GM21825 (cell line): Measurements from ENCODE around the gene SMG1.
"Not testable (repeated sequence)": the region's sequence is repeated elsewhere in the genome, so short reads cannot be mapped to it uniquely, and the experiment has no call there.

ENCODE experiments used
- ATAC-seq: cut with Tn5 transposase; IDR thresholded peaks from one replicate; pipeline ENCODE4 v1.9.1; 2021; ENCODE audit warnings: mild to moderate bottlenecking, moderate library complexity; ENCODE audit not compliant: unreplicated experiment

The SMG1 gene

DNA sequence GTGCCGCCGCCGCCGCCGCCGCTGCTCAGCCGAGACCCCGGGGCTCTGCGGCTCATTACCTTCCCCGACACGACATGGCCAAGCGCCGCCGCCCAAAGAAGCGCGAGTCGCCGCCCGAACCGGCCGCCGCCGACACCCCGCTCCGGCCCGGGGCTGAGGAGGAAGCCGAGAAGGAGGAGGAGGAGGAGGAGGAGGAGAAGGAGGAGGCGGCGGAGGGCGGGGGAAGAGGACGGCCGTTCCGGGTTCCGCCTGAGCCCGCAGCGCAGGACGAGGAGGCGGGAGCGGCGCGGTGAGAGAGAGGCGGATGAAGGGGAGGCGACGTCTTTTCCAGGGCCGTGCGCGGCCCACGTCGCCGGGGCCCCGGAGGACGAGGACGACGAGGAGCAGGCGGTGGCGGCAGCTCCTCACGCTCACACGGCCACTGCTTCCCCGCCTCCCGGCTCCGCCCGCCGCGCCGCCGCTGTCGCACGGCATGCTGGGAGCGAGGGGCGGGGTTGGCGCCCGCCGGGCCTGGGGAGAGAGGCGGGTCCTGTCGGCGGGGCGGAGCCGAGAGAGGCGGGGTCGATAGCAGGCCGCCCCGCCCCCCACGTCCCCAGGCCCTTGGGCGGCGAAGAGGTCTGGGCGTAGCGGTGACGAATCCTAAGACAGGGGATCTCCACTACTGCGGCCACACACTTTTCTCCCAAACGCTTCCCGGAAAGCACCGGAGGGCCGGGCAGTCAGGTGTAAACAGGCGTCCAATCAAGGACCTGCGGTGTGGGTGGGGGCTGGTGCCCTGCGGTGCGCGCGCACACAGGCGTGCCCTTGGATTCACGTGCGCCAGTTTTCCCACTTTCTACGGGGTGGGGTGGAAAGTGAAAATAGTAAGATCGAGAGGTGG lies at the start of gene SMG1:
SMG1 (minus strand) TSS at position 423 of the 880 bp plus-strand sequence; CDS start at position 56, 367 bp downstream.
- peak; percentile 87 for ATAC-seq

DNA sequence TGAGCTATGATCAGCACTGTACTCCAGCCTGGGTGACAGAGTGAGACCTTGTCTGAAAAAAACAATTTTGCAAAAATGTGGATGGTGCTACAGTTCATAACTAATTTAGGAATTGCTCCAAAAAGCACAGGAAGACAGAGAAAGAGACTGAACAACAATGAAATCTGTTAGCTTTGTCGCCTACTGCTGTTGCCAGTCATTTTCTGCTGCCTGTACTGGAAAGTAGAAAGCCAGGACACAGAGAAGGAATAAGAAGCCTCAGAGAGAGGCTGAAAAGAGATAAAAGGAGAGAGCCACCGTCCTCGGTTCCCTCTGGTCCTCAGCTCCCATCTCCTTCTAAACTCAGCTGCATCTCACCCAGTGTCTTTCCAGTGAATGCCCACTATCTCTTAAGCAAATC lies 48.9 kb upstream of the SMG1 start:
- ATAC-seq, result no peak

DNA sequence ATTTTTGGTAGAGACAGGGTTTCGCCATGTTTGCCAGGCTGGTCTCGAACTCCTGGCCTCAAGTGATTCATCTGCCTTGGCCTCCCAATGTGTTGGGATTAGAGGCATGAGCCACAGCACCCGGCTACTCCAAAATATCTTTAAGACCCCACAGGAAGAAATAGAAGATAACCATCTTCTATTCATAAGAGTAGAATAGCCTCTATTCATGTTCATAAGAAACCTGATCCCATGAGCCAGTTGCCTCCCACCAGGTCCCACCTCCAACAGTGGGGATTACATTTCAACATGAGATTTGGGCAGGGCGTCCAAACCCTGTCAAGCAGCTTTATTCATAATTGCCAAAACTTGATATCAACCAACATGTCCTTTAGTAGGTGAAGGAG lies 43.6 kb upstream of the SMG1 start:
- no peak for ATAC-seq

DNA sequence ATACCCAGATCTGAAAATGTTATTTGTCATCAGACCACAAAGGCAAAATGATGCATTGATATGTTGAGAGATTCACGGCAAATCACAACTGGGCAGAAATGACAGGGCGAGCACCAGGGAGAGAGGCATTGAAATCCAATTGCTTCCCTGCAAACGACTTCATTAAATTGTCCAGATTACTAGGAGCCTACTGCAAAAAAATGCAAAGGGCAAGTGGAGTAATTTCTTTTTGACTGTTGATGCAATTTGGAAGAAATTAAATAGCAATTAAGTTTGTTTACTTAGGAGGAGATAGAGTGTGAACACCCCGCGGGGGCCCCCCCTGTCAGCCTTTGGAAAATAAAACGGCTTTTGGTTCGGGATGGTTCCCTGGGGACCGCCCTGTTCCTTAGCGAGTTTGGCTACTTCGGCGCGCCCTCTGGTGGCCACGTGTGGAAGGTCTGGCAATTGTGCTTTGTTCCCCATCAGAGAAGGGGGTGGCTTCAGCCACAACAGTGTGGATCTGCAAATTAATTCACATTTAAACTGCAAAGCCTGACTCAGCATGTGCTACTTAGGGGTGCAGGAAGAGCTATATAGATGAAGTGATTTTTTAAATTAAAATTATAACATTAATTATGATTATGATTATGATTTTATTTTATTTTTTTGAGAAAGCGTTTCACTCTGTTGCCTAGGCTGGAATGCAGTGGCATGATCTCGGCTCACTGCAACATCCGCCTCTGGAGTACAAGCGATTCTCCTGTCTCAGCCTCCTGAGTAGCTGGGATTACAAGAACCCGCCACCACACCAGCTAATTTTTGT lies 43.0 kb upstream of the SMG1 start:
- ATAC-seq, result no peak

DNA sequence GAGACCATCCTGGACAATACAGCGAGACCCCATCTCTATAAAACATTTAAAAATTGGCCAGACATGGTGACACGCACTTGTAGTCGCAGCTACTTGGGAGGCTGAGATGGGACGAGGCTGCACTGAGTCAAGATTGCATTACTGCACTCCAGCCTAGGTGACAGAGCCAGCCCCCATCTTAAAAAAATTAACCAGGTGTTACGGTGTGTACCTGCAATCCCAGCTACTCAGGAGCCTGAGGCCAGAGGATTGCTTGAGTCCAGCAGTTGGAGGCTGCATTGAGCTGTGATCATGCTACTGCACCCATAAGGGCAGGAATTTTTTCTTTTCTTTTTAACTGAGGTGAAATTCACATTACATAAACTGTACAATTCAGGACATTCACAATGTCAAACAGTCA lies 40.6 kb upstream of the SMG1 start:
- ATAC-seq, result no peak

DNA sequence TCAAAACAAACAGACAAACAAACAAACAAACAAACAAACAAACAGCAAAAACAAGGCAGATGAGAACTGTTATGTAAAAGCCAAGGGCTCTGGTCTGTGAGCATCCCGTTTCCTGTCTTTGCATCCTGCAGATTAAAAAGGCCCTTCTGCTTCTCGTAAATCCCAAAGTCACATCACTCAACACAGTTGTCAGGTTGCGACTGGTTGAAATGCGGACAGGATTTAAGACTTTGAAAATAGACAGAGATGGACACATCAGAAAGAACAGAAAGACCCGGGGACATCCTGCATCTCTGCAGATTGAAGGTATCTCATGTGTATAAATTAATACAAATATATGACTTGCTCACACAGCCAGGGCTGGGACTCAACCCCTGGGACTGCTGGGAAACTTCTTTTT lies 39.3 kb upstream of the SMG1 start:
- no peak for ATAC-seq

DNA sequence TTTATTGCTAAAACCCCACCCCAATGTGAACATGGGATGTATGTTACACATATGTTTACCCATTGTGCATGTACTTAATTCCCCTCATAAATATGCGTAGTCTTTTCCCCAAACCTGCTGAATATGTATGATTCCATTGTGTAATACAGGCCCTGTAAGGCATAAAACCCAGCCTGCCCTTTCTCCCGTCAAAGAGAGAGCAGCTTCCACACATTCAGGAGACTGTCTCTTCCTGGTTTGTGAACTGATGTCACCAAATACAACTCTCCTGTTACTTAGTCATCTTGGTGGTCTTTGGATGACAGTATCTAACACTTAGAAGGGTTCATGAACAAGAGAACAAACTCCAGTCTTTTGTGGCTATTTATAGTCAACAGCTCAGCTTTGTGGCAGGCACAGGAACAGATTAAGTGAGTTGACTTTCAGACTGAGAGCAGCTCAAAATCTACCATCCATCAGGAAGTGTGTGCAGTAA lies 32.9 kb upstream of the SMG1 start:
- ATAC-seq, result no peak

DNA sequence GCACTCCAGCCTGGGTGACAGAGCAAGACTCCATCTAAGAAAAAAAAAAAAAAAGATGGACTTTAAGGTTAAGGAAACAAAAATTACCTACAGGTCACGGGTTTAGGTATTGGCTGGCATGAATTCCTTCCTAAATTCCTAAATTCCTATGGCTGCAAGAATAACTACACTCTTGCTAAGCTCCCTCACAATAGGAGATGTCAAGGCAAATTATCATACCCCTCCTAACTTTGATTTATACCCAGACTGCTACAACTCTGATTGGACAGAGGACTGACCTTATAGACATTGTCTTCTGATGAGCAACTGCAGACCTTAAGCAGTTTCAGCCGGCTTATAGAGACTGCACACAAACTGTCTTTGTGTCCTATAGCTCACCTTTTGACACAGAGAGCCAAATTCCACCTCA lies 32.4 kb upstream of the SMG1 start:
- no peak for ATAC-seq

DNA sequence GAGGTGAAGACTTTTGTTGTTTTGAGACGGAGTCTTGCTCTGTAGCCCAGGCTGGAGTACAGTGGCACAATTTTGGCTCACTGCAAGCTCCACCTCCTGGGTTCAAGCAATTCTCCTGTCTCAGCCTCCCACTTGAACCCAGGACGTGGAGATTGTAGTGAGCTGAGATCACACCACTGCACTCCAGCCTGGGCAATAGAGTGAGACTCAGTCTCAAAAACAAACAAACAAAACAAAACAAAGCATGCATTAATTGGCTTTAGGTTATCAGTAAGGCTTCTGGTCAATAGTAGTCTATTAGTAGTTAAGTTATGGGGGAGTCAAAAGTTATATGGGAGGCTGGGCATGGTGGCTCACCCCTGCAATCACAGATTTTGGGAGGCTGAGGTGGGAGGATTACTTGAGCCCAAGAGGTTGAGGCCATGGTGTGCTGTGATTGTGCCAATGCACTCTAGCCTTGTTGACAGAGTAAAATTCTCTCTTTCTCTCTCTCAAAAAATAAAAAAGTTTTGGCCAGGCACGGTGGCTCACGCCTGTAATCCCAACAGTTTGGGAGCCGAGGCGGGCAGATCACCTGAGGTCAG lies 30.5 kb upstream of the SMG1 start:
- not testable (repeated sequence) for ATAC-seq

DNA sequence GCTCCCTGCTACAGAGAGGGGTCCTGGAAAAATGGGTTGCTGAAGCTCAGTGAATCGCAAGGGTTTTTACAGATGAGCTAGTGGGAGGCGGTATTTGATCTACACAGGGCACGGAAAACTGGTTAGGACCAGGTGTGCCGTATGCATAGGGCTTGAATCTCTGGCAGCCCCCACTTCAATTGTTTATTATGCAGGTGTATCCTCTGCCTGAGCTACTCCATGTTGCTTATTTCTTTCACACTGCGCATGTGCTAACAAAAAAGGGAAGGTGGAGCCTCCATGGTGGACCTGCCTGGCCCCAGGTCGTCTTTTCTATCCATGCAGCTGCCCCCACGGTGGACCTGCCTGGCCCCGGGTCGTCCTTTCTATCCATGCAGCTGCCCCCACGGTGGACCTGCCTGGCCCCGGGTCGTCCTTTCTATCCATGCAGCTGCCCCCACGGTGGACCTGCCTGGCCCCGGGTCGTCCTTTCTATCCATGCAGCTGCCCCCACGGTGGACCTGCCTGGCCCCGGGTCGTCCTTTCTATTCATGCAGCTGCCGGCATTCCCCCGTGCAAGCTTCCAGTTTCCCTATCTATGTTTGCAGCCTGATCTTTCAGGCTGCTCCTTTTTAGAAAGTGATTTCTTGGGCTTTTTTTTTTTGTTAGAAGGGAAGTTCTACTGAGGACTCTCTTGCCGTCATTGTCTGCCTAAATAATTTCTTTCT lies 29.8 kb upstream of the SMG1 start:
- ATAC-seq, result not testable (repeated sequence)

DNA sequence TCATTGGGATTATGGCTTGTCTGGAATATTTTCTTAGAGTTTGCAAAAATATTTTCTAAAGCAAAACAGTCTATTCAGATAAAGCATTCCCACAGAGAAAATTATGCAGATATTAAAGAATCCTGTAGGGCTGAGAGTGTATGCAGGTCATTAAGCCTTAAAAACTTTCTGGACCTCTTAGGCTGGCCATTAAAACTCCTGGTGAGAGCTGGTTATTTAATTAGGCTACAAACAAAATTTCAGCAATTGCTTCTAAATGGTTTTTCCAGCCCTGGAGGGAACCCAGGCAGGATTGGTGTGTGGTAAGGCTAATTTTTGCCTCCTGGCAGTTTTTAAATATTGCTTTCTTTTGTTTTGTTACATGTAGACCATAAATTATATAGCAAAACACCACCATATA lies 27.3 kb upstream of the SMG1 start:
- no peak for ATAC-seq

DNA sequence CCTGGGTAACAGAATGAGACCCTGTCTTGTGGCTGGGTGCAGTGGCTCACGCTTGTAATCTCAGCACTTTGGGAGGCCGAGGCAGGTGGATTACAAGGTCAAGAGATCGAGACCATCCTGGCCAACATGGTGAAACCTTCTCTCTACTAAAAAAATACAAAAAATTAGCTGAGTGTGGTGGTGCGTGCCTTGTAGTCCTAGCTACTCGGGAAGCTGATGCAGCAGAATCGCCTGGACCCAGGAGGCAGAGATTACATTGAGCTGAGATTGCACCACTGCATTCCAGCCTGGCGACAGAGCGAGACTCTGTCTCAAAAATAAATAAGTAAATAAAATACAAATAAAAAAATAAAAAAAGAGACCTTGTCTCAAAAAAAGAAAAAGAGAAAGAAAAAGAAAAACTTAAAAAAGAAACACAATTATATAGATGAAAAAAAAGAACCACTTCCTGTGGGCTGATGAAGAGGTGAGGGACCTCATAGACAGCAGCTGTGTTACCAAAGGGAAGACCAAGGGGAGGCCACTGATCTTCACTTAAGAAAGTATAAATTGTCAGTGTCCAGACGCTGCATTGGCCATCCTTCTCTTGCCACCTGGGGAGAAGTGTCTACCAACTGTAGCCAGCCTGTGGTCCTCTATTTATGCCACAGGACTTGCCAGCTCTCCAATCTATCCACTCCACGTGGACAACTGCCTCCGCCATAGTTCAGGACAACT lies 24.4 kb upstream of the SMG1 start:
- no peak for ATAC-seq

DNA sequence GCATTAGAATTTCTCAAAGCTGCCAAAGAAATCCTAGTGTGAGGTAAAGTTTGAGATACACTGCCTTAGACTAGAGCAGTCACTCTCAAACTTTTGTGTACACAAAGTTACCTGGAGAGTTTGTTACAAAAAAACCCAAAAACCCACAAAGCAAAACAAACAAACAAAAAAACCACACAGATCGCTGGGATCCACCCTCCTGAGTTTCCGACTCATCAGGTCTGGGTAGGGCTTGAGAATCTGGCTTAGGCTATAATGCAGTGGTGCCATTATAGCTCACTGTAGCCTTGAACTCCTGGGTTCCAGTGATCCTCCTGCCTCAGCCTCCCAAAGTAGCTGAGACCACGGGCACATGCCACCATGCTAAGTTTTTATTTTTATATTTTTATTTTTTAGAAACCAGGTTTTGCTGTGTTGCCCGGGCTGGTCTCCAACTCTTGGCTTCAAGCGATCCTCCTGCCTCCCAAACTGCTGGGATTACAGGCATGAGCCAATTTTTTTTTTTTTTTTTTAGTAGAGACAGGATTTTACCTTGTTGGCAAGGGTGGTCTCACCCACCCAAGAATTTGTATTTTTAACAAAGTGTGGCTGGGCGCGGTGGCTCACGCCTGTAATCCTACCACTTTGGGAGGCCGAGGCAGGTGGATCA lies 22.3 kb upstream of the SMG1 start:
- ATAC-seq, result no peak

DNA sequence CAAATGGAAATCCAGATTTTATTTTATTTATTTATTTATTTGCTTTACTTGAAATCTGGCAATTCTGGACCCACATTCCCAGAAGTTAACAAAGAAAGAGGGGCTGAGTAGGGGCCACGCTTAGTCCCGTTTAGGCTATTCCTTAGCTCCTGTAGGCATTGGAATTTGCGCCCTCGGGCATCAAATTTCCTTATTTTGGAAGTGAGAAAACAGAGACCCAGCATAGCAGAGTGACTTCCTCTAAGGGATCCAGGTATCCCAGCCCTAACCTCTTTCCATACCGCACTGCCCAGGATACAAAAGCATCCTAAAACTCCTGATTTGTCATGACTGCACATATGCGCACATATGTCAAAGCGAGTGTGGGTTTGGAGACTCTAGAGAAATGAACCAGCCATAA lies 19.0 kb upstream of the SMG1 start:
- ATAC-seq, result no peak

DNA sequence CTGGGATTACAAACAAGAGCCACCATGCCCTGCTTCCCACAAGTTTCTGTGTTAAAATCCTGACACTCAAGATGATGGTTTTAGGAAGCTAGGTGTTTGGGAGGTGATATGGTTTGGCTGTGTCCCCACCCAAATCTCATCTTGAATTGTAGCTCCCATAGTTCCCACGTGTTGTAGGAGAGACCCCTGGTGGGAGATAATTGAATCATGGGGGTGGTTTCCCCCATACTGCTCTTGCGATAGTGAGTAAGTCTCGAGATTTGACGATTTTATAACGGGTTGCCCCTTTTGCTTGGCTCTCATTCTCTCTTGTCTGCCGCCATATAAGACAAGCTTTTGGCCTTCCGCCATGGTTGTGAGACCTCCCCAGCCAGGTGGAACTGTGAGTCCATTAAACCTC lies 17.2 kb upstream of the SMG1 start:
- ATAC-seq, result no peak

DNA sequence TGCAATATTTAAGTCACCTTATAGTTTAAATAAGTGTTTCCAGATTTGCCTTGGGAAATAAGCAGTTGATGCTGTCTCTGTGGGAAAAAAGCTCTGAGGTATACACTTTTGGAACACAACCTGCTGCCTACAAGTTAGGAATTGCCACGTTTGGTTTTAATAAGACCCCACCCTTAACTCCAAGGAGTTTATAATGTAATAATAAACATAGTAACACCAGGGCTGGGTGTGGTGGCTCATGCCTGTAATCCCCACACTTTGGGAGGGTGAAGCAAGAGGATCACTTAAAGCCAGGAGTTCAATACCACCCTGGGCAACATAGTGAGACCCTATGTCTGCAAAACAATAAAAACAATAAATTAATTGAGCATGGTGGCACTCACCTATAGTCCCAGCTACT lies 15.9 kb upstream of the SMG1 start:
- ATAC-seq, result no peak

DNA sequence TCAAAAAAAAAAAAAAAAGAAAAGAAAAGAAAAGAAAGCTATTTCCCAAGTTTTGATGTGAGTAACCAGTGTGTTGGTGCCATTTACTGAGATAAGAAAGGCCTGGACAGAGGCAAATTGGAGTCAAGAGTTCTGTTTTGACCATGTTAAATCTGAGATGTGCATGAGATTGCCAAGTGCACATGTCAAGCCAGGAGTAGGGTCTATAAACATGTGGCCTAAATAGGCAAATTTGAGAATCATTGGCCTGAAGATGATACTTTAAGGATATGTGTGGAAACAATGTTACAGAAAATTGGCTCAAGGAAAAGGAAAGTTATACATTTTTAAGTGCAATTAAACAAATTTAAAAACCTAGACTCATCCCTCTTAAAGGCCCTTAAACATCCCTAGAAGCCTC lies 15.3 kb upstream of the SMG1 start:
- ATAC-seq, result no peak

DNA sequence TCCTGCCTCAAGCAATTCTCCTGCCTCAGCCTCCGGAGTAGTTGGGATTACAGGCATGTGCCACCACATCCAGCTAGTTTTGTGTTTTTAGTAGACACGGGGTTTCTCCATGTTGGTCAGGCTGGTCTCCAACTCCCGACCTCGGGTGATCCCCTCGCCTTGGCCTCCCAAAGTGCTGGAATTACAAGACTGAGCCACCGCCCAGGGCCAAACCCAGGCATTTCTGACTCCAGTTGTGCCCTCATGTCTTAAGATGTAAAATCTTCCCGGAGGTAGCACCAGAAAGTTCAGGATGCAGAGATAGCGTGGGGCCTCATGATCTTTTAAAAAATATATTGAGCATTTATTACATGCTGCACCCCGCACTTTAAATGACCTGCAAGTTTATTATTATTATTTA lies 12.8 kb upstream of the SMG1 start:
- ATAC-seq, result no peak

DNA sequence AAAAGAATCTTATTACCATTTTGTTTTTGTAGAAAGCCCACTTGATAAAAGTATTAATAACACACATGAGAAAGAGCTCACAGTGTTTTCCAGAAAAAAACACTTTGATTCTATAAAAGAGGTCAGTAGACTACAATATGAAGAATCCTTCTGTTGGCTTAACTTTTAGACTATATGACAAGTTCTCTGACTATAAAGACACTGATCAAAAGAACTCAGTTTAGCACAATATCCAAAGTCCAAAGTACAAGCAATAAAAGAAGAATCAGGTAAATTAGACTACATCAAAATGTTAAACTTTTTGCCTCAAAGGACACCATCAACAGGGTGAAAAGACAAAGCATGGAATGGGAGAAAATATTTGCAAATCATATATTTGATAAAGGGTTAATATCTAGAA lies 11.2 kb upstream of the SMG1 start:
- ATAC-seq, result no peak
